K562 (cell line): ENCODE results near the gene CDC20. TPM values are rescaled to one million over a fixed set of nuclear protein-coding genes. Genes with fewer than 3 reads are reported as not detected.

Experiments used
- ATAC-seq: fragments of 200-7000 bp; cut with Tn5 transposase; 3 replicates; pipeline ENCODE4 v1.9.1; 2020; ENCODE audit warnings: moderate library complexity
- BruUV-seq: library from RNA; stranded (reverse); fragments of 400-500 nt; replicated peaks from 2 replicates; lab custom pipeline; 2021; lab: Mats Ljungman, UMichigan
- CTCF ChIA-PET: fragments of 300-600 bp; formaldehyde crosslinking; extraction: SDS; loops from one replicate; lab custom pipeline; 2021; ENCODE audit warnings: low intra/inter-chr PET ratio; lab: Yijun Ruan, JAX
- POLR2A ChIA-PET: fragments of 300-600, 350-650 bp; sonication (Branson Sonifier 250); formaldehyde crosslinking; extraction: SDS; loops from one replicate; lab custom pipeline; 2021; ENCODE audit warnings: antibody characterized with exemption, inconsistent platforms; lab: Yijun Ruan, JAX
- DNase-seq, 4 experiments: peaks; one replicate each; pipeline versions ENCODE4 v3.0.0 to v3.0.0-alpha.2; 2011 to 2018; ENCODE audit warnings: low spot score in 3 of 4, mixed read lengths in 3 of 4; ENCODE audit errors: extremely low read depth in 1 of 4
- FAIRE-seq: peaks from 2 replicates; lab custom pipeline; 2011; peaks lifted over from hg19 to GRCh38; lab: Jason Lieb, UNC
- H2AFZ ChIP-seq: 2 replicates; pipeline ENCODE4 v1.6.0; 2011; ENCODE audit warnings: low read depth, low read length, control low read depth, inconsistent platforms
- H3K27ac ChIP-seq: fragments of 200-600 bp; 3 replicates; pipeline ENCODE4 v1.8.0; 2011; ENCODE audit warnings: low read depth, mild to moderate bottlenecking, control low read depth, inconsistent platforms, low read length, moderate library complexity, mixed read lengths; ENCODE audit errors: extremely low read depth
- H3K27me3 ChIP-seq, 2 experiments: fragments of 300-600 bp in 1 of 2; 2 replicates in 1 of 2; 3 replicates in 1 of 2; pipeline versions ENCODE4 v1.6.0 to v1.8.0; 2011; ENCODE audit warnings: inconsistent platforms in 2 of 2, low read length in 2 of 2, mild to moderate bottlenecking in 1 of 2, mixed read lengths in 1 of 2, moderate library complexity in 1 of 2; ENCODE audit not compliant: control insufficient read depth in 2 of 2, insufficient read depth in 2 of 2
- H3K36me3 ChIP-seq: fragments of 300-600 bp; 3 replicates; pipeline ENCODE4 v1.8.0; 2011; ENCODE audit warnings: mild to moderate bottlenecking, low read length, inconsistent platforms; ENCODE audit not compliant: control insufficient read depth, insufficient read depth
- H3K4me1 ChIP-seq, 2 experiments: fragments of 200-600 bp in 1 of 2; replicated peaks in 1 of 2; 2 replicates in 1 of 2; 3 replicates in 1 of 2; pipeline versions ENCODE4 v1.5.1 to v1.8.0; 2011; ENCODE audit warnings: inconsistent platforms in 2 of 2, low read length in 2 of 2, mild to moderate bottlenecking in 1 of 2, mixed read lengths in 1 of 2, moderate library complexity in 1 of 2; ENCODE audit not compliant: control insufficient read depth in 2 of 2, insufficient read depth in 2 of 2
- H3K4me2 ChIP-seq: 2 replicates; pipeline ENCODE4 v1.6.1; 2011; ENCODE audit warnings: low read length, control low read depth, inconsistent platforms, mixed read lengths; ENCODE audit not compliant: insufficient read depth
- H3K4me3 ChIP-seq: fragments of 200-600 bp; sonication (generic), shearing (Covaris generic); 2 replicates; pipeline ENCODE4 v1.5.1; 2016; ENCODE audit warnings: control low read depth, inconsistent platforms
- H3K79me2 ChIP-seq: fragments of 200-600 bp; 3 replicates; pipeline ENCODE4 v1.8.0; 2011; ENCODE audit warnings: low read length, inconsistent platforms; ENCODE audit not compliant: control insufficient read depth, insufficient read depth
- H3K9ac ChIP-seq, 2 experiments: 2 replicates each; pipeline versions ENCODE4 v1.6.0 to v1.6.1; 2011; ENCODE audit warnings: low read depth in 2 of 2, low read length in 2 of 2, control low read depth in 1 of 2, inconsistent platforms in 1 of 2, mild to moderate bottlenecking in 1 of 2, mixed read lengths in 1 of 2; ENCODE audit not compliant: insufficient read depth in 1 of 2
- H3K9me1 ChIP-seq: one replicate; pipeline ENCODE4 v1.6.0; 2011; ENCODE audit warnings: inconsistent platforms, mild to moderate bottlenecking, low read length, moderate library complexity; ENCODE audit not compliant: control insufficient read depth, insufficient read depth
- H3K9me3 ChIP-seq: replicated peaks from 2 replicates; pipeline ENCODE4 v1.5.1; 2011; ENCODE audit warnings: low read depth, low read length, inconsistent platforms; ENCODE audit not compliant: control insufficient read depth, insufficient read depth
- H4K20me1 ChIP-seq: replicated peaks from 2 replicates; pipeline ENCODE4 v1.6.1; 2011; ENCODE audit warnings: low read length, inconsistent platforms, mixed read lengths; ENCODE audit not compliant: control insufficient read depth, insufficient read depth
- ETV6 ChIP-seq, 3 experiments: fragments of 150-350 bp in 1 of 3; sonication (generic) in 1 of 3; formaldehyde crosslinking in 1 of 3; IDR thresholded peaks; 2 replicates each; pipeline versions ENCODE4 v1.6.1 to v1.8.0; 2014 to 2022; ENCODE audit warnings: borderline replicate concordance in 2 of 3, low read depth in 2 of 3, antibody characterized with exemption in 1 of 3, low read length in 1 of 3, mild to moderate bottlenecking in 1 of 3, missing genetic modification reagents in 1 of 3
- POLR2AphosphoS5 ChIP-seq: IDR thresholded peaks from 2 replicates; pipeline ENCODE4 v1.6.1; 2011; ENCODE audit warnings: mild to moderate bottlenecking, low read depth, low read length, moderate library complexity; ENCODE audit not compliant: control insufficient read depth, insufficient read depth
- WGBS: fragments of 100-300 bp; shearing (Covaris generic); methylation state at CpG from one replicate; pipeline ENCODE4 v1.1.6; 2016; ENCODE audit warnings: low coverage, mixed read lengths; ENCODE audit not compliant: insufficient coverage; ENCODE audit errors: missing lambda C conversion rate; 5-methylcytosine and 5-hydroxymethylcytosine counted together
- in situ Hi-C: fragments of 300-500 bp; cut with MboI; formaldehyde crosslinking; loops from 4 replicates; pipeline ENCODE4 v1.15.0; 2018; ENCODE audit warnings: inconsistent platforms, mixed read lengths
- intact Hi-C: fragments of 100-400 bp; cut with micrococcal nuclease; formaldehyde crosslinking; loops from 2 replicates; pipeline ENCODE4 v1.14.2; 2022
- polyA plus RNA-seq, 8 experiments: library from polyadenylated mRNA; depleted of rRNA in 4 of 8; stranded (reverse) in 5 of 8; unstranded in 3 of 8; fragments of >200 nt; fragmentation: Nextera tagmentation in 2 of 8; fragmentation: Illumina TruSeq in 1 of 8; extraction: Ambion mirVana in 2 of 8; extraction: Trizol in 1 of 8; gene quantifications; 2 replicates each; pipeline versions ENCODE4 v1.2.1 to v1.2.3, GENCODE V29; 2011 to 2014; ENCODE audit warnings: inconsistent platforms in 1 of 8, missing spikeins in 1 of 8
- total RNA-seq, 7 experiments: library from RNA; depleted of rRNA in 6 of 7; stranded (reverse); fragments of >200 nt in 6 of 7; fragmentation: Illumina TruSeq in 2 of 7; extraction: Trizol in 2 of 7; gene quantifications; 2 replicates each; pipeline versions ENCODE4 v1.2.1 to v1.2.3, GENCODE V29; 2011 to 2021; ENCODE audit warnings: low replicate concordance in 1 of 7
- TF ChIP-seq, protein P1 (sequence below), 2 experiments: fragments of 200-800 bp in 1 of 2; sonication (Bioruptor generic) in 1 of 2; sonication (generic) in 1 of 2; formaldehyde crosslinking in 1 of 2; IDR thresholded peaks in 1 of 2; conservative IDR thresholded peaks in 1 of 2; 2 replicates each; pipeline versions ENCODE4 v1.5.0 to v1.6.1; 2016 to 2020; ENCODE audit warnings: missing compliant biosample characterization in 1 of 2, missing genetic modification characterization in 1 of 2, missing genetic modification reagents in 1 of 2

The CDC20 gene
- total and polyA plus RNA-seq, 9 of the 15 experiments (the other 6 are each of a cell fraction or from before 2014, with no cell fraction given), result 45.2 to 224 (median 121) TPM

DNA sequence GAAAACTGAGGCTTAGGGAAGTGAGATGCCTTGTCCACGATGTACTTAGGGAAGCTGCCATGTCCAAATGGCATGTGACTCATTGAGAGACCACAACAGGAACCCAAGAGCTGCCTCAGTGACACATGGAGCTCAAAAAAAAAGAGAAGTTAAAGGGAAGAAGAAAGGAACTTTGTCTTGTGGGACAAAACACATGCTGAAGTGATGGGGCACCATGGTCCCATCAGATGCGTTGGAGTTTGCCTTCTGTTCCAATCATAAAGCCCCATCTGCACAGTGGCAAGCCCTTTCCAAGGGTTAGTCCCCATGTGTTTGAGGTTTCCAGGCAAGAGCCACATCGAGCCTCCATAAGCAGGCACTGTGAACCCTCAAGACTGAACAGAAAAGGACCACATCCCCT lies 22.8 kb downstream of the CDC20 start:
- no peaks in the 10 kb centered on the region for H3K9me1 ChIP-seq
- intact Hi-C loops, result no loop called here
- CTCF ChIA-PET, result no interaction called here
- BruUV-seq, result no TSS peak
- H3K27me3 ChIP-seq, result no peaks in the 10 kb centered on the region
- ATAC-seq (peak; percentile 16; the same call in 2 of the 3 replicates), DNase-seq (no peak), FAIRE-seq (no peak)
- peaks cover 50% of the 10 kb centered on the region for H3K36me3 ChIP-seq
- 0 out of 2 replicates have a peak, but pooled peaks cover 8% of the 10 kb centered on the region for H4K20me1 ChIP-seq
- WGBS, result 25% methylated on average over 3 of the region's 3 CpGs
- H3K4me3 ChIP-seq, result no peak overlapping the region
- TF ChIP-seq, protein P1, sequence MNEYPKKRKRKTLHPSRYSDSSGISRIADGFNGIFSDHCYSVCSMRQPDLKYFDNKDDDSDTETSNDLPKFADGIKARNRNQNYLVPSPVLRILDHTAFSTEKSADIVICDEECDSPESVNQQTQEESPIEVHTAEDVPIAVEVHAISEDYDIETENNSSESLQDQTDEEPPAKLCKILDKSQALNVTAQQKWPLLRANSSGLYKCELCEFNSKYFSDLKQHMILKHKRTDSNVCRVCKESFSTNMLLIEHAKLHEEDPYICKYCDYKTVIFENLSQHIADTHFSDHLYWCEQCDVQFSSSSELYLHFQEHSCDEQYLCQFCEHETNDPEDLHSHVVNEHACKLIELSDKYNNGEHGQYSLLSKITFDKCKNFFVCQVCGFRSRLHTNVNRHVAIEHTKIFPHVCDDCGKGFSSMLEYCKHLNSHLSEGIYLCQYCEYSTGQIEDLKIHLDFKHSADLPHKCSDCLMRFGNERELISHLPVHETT (CRISPR knock-in tag; conservative IDR thresholded peaks at IDR 0.05 in 1 of 2, IDR thresholded peaks at IDR 0.05 in 1 of 2), result no peak
- TF ChIP-seq ETV6 (IDR thresholded peaks at IDR 0.05; ENCODE audit: borderline replicate concordance in 1 of 2, low read depth in 2 of 2, low read length in 1 of 2) (no peak), ETV6 (CRISPR knock-in tag; IDR thresholded peaks at IDR 0.05; ENCODE audit: borderline replicate concordance) (no peak), POLR2AphosphoS5 (peak; percentile 13; the same call in 1 of the 2 replicates)
- H3K79me2 ChIP-seq, result no peaks in the 10 kb centered on the region
- no peak overlapping the region for H2AFZ ChIP-seq
- H3K9me3 ChIP-seq, result no peaks in the 10 kb centered on the region
- H3K27ac ChIP-seq, result no peak overlapping the region
- POLR2A ChIA-PET, result interaction anchor here (0.6 to 2.3 kb wide), 7 partner anchors 8 to 272 kb away, joined by 3 to 10 read pairs (median 4); partner anchors contain the start of genes CDC20, MED8 and SZT2
- in situ Hi-C loops, result no loop called here
- H3K9ac ChIP-seq, result no peak overlapping the region
- H3K4me1 ChIP-seq, result no peaks in the 10 kb centered on the region
- H3K4me2 ChIP-seq, result no peak overlapping the region
